Adrenal gland (tissue), 5 donors: ENCODE data around the gene OSBP2.

Experiments used
- POLR2A ChIP-seq, 2 donors: fragments of 450-650 bp; IDR thresholded peaks; one replicate each; pipeline ENCODE4 v1.6.1; 2017; ENCODE audit warnings: antibody characterized with exemption in 2 of 2, mild to moderate bottlenecking in 2 of 2, moderate library complexity in 1 of 2
- TF ChIP-seq, protein P1 (sequence below), 6 experiments: fragments of 450-650 bp in 4 of 6; fragments of 200-600 bp in 2 of 6; sonication (generic) in 1 of 6; IDR thresholded peaks; 1 replicate in 5 of 6; 2 replicates in 1 of 6; pipeline versions ENCODE4 v1.5.1 to v1.8.0; 2016 to 2021; ENCODE audit warnings: antibody characterized with exemption in 6 of 6, mild to moderate bottlenecking in 2 of 6, moderate library complexity in 1 of 6
- donor health status: DM: no; HTN: no; CAD: no.

DNA sequence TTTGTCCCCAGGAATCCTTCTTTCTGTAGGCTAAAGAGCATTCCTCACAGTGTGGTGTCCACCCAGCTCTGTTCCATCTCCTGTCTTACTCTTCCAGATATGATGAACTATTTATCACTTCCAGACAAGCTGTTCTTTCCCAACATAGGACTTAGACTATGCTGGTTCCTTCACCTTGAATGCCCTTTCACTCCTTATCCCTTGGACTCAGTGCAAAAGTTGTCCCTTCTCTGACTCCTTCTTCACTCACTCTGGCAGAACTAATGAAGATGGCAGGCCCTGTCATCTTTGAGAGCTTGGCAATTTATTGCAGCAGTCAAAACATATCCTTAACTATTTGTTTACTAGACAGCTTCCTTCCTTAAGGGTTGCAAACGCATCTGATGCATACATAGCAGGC is 3.5 kb upstream of the OSBP2 start:
- TF ChIP-seq, protein P1, sequence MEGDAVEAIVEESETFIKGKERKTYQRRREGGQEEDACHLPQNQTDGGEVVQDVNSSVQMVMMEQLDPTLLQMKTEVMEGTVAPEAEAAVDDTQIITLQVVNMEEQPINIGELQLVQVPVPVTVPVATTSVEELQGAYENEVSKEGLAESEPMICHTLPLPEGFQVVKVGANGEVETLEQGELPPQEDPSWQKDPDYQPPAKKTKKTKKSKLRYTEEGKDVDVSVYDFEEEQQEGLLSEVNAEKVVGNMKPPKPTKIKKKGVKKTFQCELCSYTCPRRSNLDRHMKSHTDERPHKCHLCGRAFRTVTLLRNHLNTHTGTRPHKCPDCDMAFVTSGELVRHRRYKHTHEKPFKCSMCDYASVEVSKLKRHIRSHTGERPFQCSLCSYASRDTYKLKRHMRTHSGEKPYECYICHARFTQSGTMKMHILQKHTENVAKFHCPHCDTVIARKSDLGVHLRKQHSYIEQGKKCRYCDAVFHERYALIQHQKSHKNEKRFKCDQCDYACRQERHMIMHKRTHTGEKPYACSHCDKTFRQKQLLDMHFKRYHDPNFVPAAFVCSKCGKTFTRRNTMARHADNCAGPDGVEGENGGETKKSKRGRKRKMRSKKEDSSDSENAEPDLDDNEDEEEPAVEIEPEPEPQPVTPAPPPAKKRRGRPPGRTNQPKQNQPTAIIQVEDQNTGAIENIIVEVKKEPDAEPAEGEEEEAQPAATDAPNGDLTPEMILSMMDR (IDR thresholded peaks at IDR 0.05): no peak
- TF ChIP-seq POLR2A (IDR thresholded peaks at IDR 0.05): no peak
